ENCODE results near the gene FTCD.

FTCD gene

DNA sequence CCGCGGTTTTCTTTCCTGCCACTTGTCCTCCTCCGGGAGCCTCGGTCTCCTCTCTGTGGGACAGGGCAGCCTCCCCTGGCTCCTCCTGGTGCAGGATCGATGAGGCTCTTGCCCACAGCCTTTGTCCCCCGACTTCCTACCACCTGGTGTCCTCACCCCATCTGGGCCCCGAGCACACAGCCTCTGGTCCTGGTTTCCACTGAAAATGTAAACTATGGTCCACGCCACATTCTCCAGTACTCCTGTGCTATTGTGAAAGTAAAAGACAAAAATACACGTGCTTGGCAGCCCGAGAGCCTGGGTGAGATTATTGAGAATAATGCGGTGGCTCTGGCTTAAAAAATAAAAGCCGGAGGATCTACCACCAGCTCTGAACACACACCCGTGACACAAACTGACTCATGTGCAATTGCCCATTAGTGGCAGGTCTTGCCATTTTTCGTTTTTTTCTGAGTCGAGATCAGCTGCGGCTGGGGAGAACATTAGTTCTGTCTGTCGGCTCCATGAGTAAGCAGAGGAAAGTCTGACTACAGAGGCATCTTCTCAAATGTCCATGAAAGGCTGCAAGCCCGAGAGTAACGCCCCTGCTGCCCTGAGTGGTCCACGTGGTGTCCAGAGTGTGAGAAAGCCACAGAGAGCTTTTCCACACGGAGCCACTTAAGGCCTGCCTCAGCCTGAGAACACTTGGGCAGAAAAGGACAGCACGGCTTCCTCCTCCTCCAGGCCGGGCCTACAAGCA, 63.2 kb downstream of the FTCD start:
- no peak for DNase-seq (ENCODE audit: low read depth)

DNA sequence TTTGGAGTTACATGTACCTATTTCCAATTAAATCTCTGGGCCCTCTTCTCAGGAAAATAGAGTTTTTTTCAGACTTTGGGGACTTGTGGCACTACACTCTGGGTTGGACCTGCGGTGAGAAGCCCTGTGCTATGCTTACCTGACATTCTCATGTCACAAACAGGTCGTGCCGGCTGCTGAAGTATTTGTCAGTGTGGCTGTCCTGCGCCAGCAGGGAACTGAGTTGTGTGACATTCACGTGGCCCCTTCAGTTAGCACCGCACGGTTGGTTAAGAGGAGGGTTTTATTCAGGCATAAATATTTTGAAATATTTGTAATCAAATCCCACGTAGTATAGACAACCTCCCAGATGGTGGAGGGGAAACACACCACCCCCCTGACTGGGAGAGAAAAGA, 63.8 kb downstream of the FTCD start:
- DNase-seq (ENCODE audit: low read depth), result no peak

DNA sequence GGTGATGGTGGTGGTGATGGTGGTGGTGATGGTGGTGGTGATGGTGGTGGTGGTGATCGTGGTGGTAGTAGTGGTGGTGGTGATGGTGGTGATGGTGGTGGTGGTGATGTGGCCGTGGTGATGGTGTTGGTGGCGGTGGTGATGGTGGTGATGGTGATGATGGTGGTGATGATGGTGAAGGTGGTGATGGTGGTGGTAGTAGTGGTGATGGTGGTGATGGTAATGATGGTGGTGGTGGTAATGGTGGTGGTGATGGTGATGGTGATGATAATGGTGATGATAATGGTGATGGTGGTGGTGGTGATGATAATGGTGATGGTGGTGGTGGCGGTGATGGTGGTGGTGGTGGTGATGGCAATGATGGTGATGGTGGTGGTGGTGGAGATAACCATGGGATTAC, 64.3 kb downstream of the FTCD start:
- no peak for DNase-seq (ENCODE audit: low read depth)

DNA sequence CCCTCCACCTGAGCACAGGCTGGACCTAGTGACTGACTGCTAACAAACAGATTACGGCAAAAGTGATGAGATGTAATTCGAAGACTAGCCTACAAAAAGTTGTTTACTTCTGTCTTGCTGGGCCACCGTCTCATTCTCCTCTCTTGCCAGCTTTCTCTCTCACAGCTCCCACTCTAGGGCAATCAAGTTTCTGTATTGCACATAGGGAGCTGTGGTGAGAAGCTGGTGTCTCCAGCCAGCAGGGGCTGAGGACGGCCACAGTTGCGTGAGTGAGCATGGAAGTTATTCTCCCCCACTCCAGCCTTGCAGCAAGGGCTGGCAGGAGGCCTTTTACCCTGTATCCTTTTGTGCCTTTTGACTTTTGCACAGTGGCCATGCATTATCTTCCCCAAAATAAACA, 66.1 kb downstream of the FTCD start:
- no peak for DNase-seq (ENCODE audit: low read depth)

DNA sequence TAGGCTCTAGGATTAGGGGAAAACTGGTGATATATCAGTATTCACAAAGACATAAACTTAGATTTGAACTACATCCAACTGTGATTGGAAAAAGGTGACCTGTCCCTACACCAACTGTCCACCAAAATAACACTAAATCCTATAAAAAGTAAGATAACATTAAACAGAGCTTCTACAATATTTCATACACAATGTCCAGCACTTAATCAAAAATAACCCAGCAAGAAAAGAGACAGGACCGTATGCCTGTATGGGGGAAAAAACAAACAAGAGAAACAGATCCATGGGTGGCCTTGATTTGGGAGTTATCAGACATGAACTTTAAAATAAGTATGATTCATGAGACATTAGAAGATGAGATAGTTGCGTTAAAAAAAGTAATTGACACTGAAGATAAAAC, 67.2 kb downstream of the FTCD start:
- DNase-seq (ENCODE audit: low read depth), result no peak

DNA sequence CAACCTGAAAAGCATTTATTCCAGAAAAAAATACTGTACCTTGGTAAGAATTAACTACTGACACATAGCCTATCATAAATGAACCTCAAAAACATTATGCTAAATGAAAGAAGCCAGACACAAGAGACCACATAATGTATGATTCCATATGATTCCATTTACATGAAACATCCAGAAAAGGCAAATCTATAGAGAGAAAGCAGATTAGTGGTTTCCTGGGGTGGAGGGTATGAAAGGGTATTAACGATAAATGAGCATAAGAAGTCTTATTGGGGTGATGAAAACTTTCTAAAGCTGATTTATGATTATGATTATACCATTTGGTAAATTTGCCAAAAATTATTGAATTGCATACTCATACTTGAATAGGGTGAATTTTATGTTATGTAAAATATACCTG, 67.7 kb downstream of the FTCD start:
- DNase-seq (ENCODE audit: low read depth), result no peak
